ENCODE results near the gene SYNPO.

The SYNPO gene

DNA sequence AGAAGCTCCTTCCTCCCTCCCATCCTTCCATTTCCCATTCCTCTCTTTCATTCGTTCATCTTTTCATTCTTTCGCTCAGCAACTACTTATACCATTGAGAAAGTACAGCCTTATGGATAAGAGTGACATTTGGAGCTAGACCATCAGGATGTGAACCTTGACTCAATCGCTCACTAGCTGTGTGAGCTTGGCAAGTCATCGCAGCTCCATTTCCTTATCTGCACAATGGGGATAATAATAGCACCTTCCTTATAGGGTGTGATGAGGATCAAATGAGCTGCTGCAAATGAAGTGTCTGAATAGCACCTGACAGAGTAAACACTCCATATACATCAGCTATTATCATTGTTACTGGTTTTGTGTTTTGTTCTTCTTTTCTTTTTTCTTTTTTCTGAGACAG, 28.1 kb upstream of the SYNPO start:
- H3K4me1 ChIP-seq (ENCODE audit: low read depth, poor library complexity, severe bottlenecking): peaks cover 16% of the 10 kb centered on the region
- TF ChIP-seq, protein P1, sequence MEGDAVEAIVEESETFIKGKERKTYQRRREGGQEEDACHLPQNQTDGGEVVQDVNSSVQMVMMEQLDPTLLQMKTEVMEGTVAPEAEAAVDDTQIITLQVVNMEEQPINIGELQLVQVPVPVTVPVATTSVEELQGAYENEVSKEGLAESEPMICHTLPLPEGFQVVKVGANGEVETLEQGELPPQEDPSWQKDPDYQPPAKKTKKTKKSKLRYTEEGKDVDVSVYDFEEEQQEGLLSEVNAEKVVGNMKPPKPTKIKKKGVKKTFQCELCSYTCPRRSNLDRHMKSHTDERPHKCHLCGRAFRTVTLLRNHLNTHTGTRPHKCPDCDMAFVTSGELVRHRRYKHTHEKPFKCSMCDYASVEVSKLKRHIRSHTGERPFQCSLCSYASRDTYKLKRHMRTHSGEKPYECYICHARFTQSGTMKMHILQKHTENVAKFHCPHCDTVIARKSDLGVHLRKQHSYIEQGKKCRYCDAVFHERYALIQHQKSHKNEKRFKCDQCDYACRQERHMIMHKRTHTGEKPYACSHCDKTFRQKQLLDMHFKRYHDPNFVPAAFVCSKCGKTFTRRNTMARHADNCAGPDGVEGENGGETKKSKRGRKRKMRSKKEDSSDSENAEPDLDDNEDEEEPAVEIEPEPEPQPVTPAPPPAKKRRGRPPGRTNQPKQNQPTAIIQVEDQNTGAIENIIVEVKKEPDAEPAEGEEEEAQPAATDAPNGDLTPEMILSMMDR (conservative IDR thresholded peaks at IDR 0.05; ENCODE audit: low read depth, low read length): no peak
- no peaks in the 10 kb centered on the region for H4K20me1 ChIP-seq (ENCODE audit: insufficient read depth)
- no peaks in the 10 kb centered on the region for H3K27me3 ChIP-seq (ENCODE audit: insufficient read depth, low read depth)
- H3K27ac ChIP-seq: no peak overlapping the region
- H2AFZ ChIP-seq (ENCODE audit: low read depth): no peak overlapping the region
- no peak overlapping the region for H3K9ac ChIP-seq
- no peaks in the 10 kb centered on the region for H3K36me3 ChIP-seq (ENCODE audit: insufficient read depth)
- H3K4me3 ChIP-seq (IDR thresholded peaks at IDR 0.05; ENCODE audit: insufficient read depth, low read depth, low read length): no peak overlapping the region
- H3K79me2 ChIP-seq (ENCODE audit: insufficient read depth, low read depth): no peaks in the 10 kb centered on the region
- no peak overlapping the region for H3K4me2 ChIP-seq

DNA sequence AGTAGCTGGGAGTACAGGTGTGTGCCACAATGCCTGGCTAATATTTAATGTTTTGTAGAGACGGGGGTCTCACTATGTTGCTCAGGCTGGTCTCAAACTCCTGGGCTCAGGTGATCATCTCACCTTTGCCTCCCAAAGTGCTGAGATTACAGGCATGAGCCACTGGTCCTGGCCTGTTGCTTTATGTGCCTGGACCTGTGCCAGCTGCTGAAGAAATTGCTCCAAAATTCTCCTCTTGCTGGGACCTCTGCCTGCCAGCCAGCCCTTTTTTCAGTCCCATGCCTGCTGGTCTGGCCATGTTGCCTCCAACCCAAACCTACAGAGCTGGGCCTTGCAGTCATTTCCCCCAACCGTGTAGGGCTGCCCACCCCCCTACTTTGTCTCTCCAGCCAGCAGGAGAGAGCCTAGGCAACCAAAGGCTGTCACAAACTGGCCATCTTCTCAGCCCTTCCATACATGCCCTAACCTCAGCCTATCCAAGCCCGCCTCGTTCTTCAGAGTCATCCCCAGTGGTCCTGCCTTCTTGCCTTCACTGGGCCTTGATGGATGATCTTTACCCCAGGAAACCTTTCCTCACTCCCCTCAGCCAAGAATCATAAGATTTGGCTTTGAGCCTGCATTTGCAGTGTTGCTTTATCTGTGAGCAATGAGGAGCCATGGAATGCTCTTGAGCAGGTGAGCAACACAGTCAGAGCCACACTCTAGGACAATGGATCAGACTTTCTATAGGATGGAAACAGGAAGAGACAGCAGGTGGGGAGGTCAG, 27.4 kb upstream of the SYNPO start:
- Histone ChIP-seq H3K4me1 (ENCODE audit: low read depth, poor library complexity, severe bottlenecking) (peaks cover 15% of the 10 kb centered on the region), H3K9ac (no peak overlapping the region), H3K79me2 (ENCODE audit: insufficient read depth, low read depth) (no peaks in the 10 kb centered on the region), H3K36me3 (ENCODE audit: insufficient read depth) (no peaks in the 10 kb centered on the region), H2AFZ (ENCODE audit: low read depth) (no peak overlapping the region), H3K27me3 (ENCODE audit: insufficient read depth, low read depth) (no peaks in the 10 kb centered on the region), H3K27ac (no peak overlapping the region), H4K20me1 (ENCODE audit: insufficient read depth) (no peaks in the 10 kb centered on the region), H3K4me2 (no peak overlapping the region), H3K4me3 (IDR thresholded peaks at IDR 0.05; ENCODE audit: insufficient read depth, low read depth, low read length) (no peak overlapping the region)
- TF ChIP-seq, protein P1 (conservative IDR thresholded peaks at IDR 0.05; ENCODE audit: low read depth, low read length): no peak

DNA sequence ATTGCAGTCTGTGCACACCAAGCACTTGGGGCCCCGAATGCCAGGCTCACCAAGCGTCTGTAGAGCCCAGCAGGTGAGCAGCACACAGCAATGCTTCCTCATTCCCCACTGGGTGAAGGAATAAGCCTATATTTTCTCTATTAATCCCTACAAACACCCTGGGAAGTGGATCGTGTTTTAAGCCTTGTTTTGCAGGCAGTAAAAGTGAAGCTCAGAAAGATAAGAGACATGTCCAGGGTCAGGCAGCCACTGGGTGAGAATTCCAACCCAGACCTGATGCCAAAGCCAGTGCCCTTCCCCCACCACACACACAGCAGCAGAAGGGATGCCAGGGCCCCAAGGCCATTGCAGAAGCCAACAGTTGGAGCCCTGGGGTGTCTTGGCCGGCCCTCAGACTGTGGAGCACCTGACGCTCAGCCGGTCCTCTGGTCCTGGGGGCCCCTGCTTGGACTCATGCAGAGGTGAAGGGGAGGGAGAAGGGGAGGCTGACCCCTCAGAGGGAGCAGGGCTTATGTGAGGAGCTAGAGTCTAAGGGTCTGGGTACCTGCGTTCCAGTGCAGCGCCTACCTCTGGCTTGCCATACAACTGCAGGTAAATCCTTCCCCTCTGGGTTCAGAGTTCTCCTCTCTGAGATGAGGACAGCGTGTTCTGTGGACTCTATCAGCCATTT, 26.3 kb upstream of the SYNPO start:
- H3K36me3 ChIP-seq (ENCODE audit: insufficient read depth): no peaks in the 10 kb centered on the region
- H3K9ac ChIP-seq: no peak overlapping the region
- H3K4me1 ChIP-seq (ENCODE audit: low read depth, poor library complexity, severe bottlenecking): peaks cover 4% of the 10 kb centered on the region
- TF ChIP-seq, protein P1 (conservative IDR thresholded peaks at IDR 0.05; ENCODE audit: low read depth, low read length): no peak
- H3K4me3 ChIP-seq (IDR thresholded peaks at IDR 0.05; ENCODE audit: insufficient read depth, low read depth, low read length): no peak overlapping the region
- H3K27ac ChIP-seq: no peak overlapping the region
- no peak overlapping the region for H2AFZ ChIP-seq (ENCODE audit: low read depth)
- H3K79me2 ChIP-seq (ENCODE audit: insufficient read depth, low read depth): no peaks in the 10 kb centered on the region
- no peaks in the 10 kb centered on the region for H3K27me3 ChIP-seq (ENCODE audit: insufficient read depth, low read depth)
- H4K20me1 ChIP-seq (ENCODE audit: insufficient read depth): no peaks in the 10 kb centered on the region
- no peak overlapping the region for H3K4me2 ChIP-seq

DNA sequence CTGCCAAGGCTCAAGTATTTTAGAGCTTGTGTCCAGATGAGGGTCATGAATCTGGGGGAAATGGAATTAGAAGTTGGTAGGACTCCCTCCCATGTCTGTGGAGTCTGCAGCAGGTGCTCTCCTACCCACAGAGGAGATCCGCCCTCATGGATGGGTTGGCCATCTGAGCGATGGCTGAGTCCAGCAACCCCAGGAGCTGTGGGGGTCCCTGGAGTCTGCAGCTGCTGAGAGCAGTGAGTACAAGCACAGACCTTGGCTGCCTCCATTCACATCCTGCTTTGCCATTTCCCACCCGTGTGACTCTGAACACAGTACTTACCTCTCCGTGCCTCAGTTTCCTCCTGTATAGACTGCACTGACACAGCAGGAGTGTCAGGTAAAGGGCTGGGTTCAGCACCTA, 25.8 kb upstream of the SYNPO start:
- TF ChIP-seq, protein P1 (conservative IDR thresholded peaks at IDR 0.05; ENCODE audit: low read depth, low read length): no peak
- H3K4me1 ChIP-seq (ENCODE audit: low read depth, poor library complexity, severe bottlenecking): no peaks in the 10 kb centered on the region
- H3K4me2 ChIP-seq: no peak overlapping the region
- no peaks in the 10 kb centered on the region for H3K79me2 ChIP-seq (ENCODE audit: insufficient read depth, low read depth)
- H3K27me3 ChIP-seq (ENCODE audit: insufficient read depth, low read depth): no peaks in the 10 kb centered on the region
- H2AFZ ChIP-seq (ENCODE audit: low read depth): no peak overlapping the region
- H3K36me3 ChIP-seq (ENCODE audit: insufficient read depth): no peaks in the 10 kb centered on the region
- no peak overlapping the region for H3K4me3 ChIP-seq (IDR thresholded peaks at IDR 0.05; ENCODE audit: insufficient read depth, low read depth, low read length)
- no peaks in the 10 kb centered on the region for H4K20me1 ChIP-seq (ENCODE audit: insufficient read depth)
- no peak overlapping the region for H3K9ac ChIP-seq
- no peak overlapping the region for H3K27ac ChIP-seq

All from KMS-11 (cell line).